ENCODE measurements around the gene COMT.

DNA sequence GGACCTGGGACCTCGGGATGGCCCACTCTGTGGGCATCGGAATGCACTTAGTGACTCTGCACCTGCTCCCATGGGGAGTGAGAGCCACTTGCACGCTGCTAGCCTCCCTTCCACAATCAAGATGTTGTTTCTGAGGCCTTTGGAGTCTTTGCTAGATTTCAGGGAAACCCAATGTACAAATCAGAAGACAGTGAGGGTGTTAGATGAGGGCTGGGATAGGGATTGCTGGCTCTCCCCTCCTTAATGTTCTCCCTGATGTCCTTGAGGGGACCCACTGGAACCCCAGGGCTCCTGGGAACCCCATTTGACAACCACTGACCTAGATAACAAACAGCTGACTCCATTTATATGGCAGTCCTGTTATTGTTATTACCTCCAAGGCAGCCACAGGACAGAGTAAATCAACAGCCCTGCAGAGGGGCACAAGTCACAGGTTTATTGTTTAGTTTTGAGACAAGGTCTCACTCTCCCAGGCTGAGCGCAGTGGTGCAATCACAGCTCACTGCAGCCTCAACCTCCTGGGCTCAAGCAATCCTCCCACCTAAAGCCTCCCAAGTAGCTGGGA lies 31.3 kb upstream of the COMT start:
- TF ChIP-seq, protein P1, sequence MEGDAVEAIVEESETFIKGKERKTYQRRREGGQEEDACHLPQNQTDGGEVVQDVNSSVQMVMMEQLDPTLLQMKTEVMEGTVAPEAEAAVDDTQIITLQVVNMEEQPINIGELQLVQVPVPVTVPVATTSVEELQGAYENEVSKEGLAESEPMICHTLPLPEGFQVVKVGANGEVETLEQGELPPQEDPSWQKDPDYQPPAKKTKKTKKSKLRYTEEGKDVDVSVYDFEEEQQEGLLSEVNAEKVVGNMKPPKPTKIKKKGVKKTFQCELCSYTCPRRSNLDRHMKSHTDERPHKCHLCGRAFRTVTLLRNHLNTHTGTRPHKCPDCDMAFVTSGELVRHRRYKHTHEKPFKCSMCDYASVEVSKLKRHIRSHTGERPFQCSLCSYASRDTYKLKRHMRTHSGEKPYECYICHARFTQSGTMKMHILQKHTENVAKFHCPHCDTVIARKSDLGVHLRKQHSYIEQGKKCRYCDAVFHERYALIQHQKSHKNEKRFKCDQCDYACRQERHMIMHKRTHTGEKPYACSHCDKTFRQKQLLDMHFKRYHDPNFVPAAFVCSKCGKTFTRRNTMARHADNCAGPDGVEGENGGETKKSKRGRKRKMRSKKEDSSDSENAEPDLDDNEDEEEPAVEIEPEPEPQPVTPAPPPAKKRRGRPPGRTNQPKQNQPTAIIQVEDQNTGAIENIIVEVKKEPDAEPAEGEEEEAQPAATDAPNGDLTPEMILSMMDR (IDR thresholded peaks at IDR 0.05), result no peak
- TF ChIP-seq POLR2AphosphoS5 (IDR thresholded peaks at IDR 0.05), result no peak
